AG10803 (cell line): Measurements from ENCODE around the gene ZNF236.
"Not testable (repeated sequence)": the region's sequence is repeated elsewhere in the genome, so short reads cannot be mapped to it uniquely, and the experiment has no call there.

Source experiments
- DNase-seq: peaks from one replicate; pipeline ENCODE4 v3.0.0; 2010; ENCODE audit warnings: low read depth
- H3K4me3 ChIP-seq: 2 replicates; pipeline ENCODE4 v1.5.1; 2011; ENCODE audit warnings: mild to moderate bottlenecking, low read length, control low read depth
- TF ChIP-seq, protein P1 (sequence below): conservative IDR thresholded peaks from 2 replicates; pipeline ENCODE4 v1.5.1; 2011; ENCODE audit warnings: mild to moderate bottlenecking, low read length, control low read depth, inconsistent platforms

Gene ZNF236

GRCh38 chr18:76808561-76808960 is 13.8 kb upstream of the ZNF236 start:
- no peak for DNase-seq
- TF ChIP-seq, protein P1, sequence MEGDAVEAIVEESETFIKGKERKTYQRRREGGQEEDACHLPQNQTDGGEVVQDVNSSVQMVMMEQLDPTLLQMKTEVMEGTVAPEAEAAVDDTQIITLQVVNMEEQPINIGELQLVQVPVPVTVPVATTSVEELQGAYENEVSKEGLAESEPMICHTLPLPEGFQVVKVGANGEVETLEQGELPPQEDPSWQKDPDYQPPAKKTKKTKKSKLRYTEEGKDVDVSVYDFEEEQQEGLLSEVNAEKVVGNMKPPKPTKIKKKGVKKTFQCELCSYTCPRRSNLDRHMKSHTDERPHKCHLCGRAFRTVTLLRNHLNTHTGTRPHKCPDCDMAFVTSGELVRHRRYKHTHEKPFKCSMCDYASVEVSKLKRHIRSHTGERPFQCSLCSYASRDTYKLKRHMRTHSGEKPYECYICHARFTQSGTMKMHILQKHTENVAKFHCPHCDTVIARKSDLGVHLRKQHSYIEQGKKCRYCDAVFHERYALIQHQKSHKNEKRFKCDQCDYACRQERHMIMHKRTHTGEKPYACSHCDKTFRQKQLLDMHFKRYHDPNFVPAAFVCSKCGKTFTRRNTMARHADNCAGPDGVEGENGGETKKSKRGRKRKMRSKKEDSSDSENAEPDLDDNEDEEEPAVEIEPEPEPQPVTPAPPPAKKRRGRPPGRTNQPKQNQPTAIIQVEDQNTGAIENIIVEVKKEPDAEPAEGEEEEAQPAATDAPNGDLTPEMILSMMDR = no peak

DNA sequence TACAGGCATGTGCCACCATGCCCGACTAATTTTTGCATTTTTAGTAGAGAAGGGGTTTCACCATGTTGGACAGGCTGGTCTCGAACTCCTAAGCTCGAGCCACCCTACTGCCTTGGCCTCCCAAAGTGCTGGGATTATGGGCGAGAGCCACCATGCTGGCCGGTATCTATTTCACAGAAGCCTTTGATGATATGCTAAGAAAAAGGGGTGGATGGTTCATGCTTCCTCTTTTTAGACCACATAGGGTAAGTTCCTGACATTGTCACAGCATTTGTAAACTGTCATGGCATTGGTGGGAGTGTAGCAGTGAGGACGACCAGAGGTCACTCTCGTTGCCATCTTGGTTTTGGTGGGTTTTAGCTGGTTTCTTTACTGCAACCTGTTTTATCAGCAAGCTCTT is 10.8 kb upstream of the ZNF236 start:
- not testable (repeated sequence) for DNase-seq, H3K4me3 ChIP-seq

More at GRCh38 chr18:76808561-76808960, 13.8 kb upstream of the ZNF236 start:
- no peak overlapping the region for H3K4me3 ChIP-seq

DNA sequence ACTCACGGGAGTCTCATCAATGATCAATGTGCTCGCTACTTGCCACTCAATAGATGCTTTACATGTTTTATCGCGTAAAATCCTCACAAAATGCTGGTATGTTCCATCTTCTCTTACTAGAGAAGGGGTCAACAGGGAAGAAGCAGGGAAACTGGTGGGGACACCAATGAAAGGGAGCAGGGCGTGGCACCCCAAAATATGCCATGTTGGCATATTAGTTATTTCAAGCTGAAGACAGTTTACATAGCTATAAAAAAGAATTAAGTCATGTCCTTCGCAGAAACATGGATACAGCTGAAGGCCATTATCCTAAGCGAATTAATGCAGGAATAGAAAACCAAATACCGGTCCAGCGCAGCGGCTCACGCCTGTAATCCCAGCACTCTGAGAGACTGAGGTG is 8.1 kb upstream of the ZNF236 start:
- DNase-seq = no peak
- TF ChIP-seq, protein P1 = no peak
- no peak overlapping the region for H3K4me3 ChIP-seq

DNA sequence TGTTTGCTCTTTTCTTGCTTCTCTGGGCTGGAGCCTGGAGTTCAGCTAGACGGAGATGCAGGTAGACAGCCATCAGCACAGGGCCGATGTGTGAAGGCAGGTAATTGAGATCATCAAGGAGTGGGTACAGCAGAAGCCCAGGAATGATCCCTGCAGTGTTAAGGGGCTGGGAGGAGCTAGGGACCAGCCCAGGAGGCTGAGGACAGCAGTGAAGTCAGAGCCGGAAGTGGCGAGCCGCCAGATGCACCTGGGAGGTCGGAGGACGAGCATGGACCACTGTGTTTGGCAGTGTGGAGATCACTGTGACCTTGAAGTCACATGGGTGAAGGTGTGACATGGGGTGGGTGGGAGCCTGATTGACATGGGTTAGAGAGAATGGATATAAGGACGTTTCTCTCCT is 6.2 kb upstream of the ZNF236 start:
- TF ChIP-seq, protein P1 = no peak
- no peak overlapping the region for H3K4me3 ChIP-seq
- no peak for DNase-seq

- no peak for DNase-seq
- TF ChIP-seq, protein P1 = no peak
- no peak overlapping the region for H3K4me3 ChIP-seq
These were observed 4.3 kb upstream of the ZNF236 start for GRCh38 chr18:76817888-76818611.

DNA sequence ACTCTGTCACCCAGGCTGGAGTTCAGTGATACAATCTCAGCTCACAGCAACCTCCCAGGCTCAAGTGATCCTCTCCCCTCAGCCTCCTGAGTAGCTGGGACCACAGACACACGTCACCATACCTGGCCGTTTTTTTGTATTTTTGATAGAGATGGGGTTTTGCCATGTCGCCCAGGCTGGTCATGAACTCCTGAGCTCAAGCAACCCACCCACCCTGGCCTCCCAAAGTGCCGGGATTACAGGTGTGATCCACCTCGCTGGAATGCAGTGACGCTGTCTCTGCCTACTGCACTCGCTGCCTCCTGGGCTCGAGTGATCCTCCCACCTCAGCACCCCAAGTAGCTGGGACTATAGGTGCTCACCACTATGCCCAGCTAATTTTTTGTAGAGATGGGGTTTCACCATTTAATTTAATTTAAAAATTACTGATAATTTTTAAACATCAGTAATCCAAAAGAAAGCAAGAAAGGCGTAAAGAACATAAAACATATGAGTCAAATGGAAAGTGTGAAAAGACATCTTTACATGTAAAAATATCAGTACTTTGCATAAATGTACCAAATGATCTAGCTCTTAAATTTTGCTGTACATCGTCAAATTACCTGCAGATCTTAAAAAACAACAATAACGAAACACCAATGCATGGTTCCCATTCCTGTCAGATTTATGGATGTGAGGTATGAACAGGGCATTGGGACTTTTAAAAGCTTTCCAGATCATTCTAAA is 2.8 kb upstream of the ZNF236 start:
- TF ChIP-seq, protein P1 = no peak
- no peak overlapping the region for H3K4me3 ChIP-seq
- DNase-seq = no peak

GRCh38 chr18:76821356-76821874 is 942 bp upstream of the ZNF236 start:
- TF ChIP-seq, protein P1 = no peak
- H3K4me3 ChIP-seq = peak overlapping the region; percentile 96
- DNase-seq = no peak
